GM12875 (cell line): ENCODE data around the gene ACE.
"Not testable (repeated sequence)": the region's sequence is repeated elsewhere in the genome, so short reads cannot be mapped to it uniquely, and the experiment has no call there.

Experiments
- H3K4me3 ChIP-seq: one replicate; pipeline ENCODE4 v1.5.1; 2011; ENCODE audit warnings: low read depth, low read length, control low read depth
- TF ChIP-seq, protein P1 (sequence below): IDR thresholded peaks from 2 replicates; pipeline ENCODE4 v1.5.1; 2011; ENCODE audit warnings: low read depth, mild to moderate bottlenecking, control low read depth, inconsistent platforms, low read length, moderate library complexity, borderline replicate concordance; ENCODE audit not compliant: insufficient read depth

ACE gene

DNA sequence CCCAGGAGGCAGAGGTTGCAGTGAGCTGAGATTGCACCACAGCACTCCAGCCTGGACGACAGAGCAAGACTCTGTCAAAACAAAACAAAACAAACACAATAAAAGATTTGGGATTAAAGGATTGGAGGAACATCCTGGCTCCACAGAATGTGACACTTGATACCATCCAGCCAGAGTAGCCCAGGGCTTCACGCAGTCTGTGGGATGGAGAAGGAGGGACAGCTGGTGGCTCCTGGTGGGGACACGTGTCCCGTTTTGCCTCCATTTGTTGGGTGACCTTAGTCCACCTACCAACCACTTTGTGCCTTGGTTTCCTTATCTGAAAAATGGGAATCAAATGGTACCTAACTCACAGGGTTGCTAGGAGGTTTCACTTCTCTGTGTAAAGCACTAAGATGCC is 18.4 kb upstream of the ACE start:
- TF ChIP-seq, protein P1, sequence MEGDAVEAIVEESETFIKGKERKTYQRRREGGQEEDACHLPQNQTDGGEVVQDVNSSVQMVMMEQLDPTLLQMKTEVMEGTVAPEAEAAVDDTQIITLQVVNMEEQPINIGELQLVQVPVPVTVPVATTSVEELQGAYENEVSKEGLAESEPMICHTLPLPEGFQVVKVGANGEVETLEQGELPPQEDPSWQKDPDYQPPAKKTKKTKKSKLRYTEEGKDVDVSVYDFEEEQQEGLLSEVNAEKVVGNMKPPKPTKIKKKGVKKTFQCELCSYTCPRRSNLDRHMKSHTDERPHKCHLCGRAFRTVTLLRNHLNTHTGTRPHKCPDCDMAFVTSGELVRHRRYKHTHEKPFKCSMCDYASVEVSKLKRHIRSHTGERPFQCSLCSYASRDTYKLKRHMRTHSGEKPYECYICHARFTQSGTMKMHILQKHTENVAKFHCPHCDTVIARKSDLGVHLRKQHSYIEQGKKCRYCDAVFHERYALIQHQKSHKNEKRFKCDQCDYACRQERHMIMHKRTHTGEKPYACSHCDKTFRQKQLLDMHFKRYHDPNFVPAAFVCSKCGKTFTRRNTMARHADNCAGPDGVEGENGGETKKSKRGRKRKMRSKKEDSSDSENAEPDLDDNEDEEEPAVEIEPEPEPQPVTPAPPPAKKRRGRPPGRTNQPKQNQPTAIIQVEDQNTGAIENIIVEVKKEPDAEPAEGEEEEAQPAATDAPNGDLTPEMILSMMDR: no peak

DNA sequence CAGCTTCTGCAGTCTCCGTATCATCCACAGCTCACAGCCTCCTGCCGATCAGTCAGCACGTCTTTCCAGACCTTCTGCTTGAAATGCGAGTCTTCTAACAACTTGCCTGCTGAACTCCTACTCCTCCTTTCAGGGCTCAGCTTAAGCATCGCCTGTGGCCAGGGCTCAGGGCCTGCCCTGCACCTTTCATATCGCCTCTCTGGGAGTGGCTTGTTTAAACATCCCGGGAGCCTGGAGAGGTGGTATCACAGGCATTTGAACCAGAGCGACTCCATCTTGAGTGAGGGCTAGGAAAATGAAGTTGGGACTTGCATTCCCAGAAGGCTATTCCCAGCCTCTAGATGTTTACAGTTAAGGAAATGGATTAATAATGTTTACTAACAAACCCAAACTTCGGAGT is 16.8 kb upstream of the ACE start:
- no peak overlapping the region for H3K4me3 ChIP-seq
- TF ChIP-seq, protein P1: no peak

More for the DNA sequence above, 18.4 kb upstream of the ACE start:
- H3K4me3 ChIP-seq: no peak overlapping the region

DNA sequence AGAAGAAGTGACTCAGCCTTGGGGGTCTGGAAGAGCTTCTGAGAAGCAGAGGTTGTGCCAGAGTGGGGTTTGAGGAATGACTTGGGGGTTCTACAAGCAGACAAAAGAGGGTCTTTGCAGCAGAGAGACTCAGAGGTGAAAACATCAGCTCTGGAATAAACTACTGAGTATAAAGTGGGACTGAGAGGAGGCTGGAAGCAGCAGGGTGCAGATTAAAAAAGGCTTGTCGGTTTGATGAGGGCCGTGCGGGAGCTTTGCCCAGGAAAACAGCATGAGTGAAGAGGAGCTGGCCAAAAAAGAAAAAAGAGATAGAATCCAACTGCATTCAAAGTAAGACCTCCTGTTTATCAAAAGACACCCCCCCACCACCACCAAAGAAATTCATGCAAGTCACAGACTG is 13.1 kb upstream of the ACE start:
- TF ChIP-seq, protein P1: no peak
- no peak overlapping the region for H3K4me3 ChIP-seq

DNA sequence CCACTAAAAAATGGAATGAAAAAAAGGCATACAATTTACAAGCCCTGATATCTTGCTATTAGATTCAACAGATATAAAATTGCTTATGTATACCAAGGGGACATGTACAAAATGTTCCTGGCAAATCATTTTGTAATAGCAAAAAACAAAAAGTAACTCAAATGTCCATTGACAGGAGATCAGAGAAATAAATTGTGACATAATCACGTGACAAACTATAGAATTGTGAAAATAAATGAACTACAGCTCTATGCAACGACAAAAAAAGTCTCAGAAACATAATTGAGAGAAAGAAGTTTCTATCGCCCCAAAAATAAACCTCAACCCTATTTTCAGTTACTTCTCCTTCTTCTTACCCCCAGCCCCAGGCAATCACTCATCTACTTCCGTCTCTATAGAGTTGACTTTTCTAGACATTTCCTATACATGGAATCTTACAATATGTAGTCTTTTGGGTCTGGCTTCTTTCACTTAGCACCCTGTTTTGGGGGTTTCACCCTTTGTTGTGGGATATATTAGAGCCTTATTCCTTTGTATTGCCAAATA is 12.1 kb upstream of the ACE start:
- TF ChIP-seq, protein P1: no peak
- no peak overlapping the region for H3K4me3 ChIP-seq

DNA sequence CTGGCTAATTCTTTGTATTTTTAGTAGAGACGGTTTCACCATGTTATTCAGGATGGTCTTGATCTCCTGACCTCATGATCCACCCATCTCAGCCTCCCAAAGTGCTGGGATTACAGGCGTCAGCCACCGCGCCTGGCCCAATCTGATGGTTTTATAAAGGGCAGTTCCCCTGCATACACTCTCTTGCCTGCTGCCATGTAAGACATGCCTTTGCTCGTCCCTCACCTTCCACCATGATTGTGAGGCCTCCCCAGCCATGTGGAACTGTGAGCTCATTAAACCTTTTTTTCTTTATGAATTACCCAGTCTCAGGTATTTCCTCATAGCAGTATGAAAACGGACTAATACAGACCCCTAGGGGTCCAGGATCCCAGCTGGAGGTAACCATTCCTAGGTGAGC is 8.8 kb upstream of the ACE start:
- H3K4me3 ChIP-seq: not testable (repeated sequence)

DNA sequence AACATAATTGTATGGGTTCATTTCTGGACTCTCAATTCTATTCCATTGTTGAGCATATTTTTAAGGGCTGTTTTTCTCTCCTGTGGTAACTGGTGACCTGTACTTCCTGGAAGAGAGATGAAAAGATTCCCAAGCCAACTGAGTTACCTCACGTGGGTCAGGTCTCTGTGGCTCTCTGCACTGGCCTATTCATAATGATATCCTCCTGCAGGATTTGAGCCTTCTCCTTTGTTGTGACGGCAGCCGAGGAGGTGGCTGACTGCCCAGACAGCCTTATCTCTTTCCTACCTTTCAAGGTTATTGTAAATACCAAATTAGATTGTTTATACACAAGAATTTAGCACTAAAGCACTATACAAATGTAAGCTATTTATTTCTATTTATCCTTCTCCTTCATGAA is 2.7 kb upstream of the ACE start:
- H3K4me3 ChIP-seq: no peak overlapping the region
- TF ChIP-seq, protein P1: no peak

DNA sequence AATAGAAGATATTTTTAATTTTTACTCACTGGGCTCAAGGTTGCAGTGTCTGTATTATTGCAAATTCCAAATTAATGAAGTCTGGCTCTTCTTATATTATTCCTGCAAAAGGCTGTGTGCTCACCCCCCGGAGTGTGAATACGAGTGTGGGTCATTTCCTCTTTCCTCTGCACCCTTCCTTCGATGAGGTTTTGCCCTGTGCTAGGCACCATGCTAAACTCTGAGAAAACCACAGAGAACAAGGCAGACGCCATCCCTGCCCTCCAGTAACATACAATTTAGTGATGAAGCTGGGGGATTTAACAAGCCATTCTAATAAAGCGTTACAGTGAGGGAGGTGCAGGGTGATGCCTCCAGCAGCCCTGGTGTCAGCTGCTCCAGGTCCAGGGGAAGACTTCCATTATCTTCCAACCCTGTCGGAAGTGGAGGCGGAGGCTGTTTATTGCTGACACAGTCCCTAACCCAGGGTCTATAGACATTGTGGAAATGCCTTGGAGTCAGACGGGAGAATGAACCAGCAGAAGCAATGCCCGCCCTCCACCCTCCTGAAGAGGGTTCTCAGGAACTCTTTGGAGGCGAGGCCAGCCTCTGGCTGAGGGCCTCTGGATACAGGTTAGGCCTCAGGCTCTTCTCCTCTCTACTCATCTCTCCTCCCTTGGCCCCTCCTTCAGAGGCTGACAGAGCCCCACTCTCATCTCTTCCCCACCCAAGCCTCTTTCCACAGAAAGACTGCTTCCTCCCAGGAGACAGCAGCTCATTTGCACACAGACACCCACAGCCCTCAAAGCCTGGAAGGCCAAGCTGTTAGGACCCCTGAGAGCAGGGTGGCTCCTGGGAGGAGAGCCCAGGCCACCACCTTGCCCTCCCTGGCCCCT is 2.0 kb upstream of the ACE start:
- no peak overlapping the region for H3K4me3 ChIP-seq
- TF ChIP-seq, protein P1: no peak
